HEK293T (cell line): ENCODE measurements around the gene ORM2.

ENCODE experiments used
- CTCF ChIA-PET: fragments of 350-600 bp; formaldehyde crosslinking; extraction: SDS; loops from one replicate; lab custom pipeline; 2021; ENCODE audit warnings: antibody characterized with exemption, inconsistent platforms; lab: Yijun Ruan, JAX
- POLR2A ChIA-PET: fragments of 350-600 bp; formaldehyde crosslinking; extraction: SDS; loops from one replicate; lab custom pipeline; 2020; ENCODE audit warnings: antibody characterized with exemption, inconsistent platforms; lab: Yijun Ruan, JAX
- DNase-seq: peaks from one replicate; pipeline ENCODE4 v3.0.0; 2012; ENCODE audit warnings: mixed read lengths; ENCODE audit errors: extremely low spot score
- ARNT ChIP-seq: fragments of 450-650 bp; IDR thresholded peaks from 2 replicates; pipeline ENCODE4 v1.6.1; 2017; ENCODE audit warnings: mild to moderate bottlenecking
- BHLHE40 ChIP-seq: fragments of 450-650 bp; IDR thresholded peaks from 2 replicates; pipeline ENCODE4 v1.6.1; 2016; ENCODE audit warnings: mild to moderate bottlenecking, moderate library complexity, borderline replicate concordance
- CTBP1 ChIP-seq: fragments of 450-650 bp; IDR thresholded peaks from 2 replicates; pipeline ENCODE4 v1.6.1; 2016; ENCODE audit warnings: borderline replicate concordance
- ELF4 ChIP-seq: fragments of 450-650 bp; IDR thresholded peaks from 2 replicates; pipeline ENCODE4 v1.6.1; 2017; ENCODE audit warnings: antibody characterized with exemption
- FOXA1 ChIP-seq: fragments of 450-650 bp; IDR thresholded peaks from 2 replicates; pipeline ENCODE4 v1.6.1; 2016; ENCODE audit warnings: mild to moderate bottlenecking
- FOXK2 ChIP-seq: fragments of 450-650 bp; IDR thresholded peaks from 2 replicates; pipeline ENCODE4 v1.6.1; 2016; ENCODE audit warnings: mild to moderate bottlenecking
- FOXM1 ChIP-seq: fragments of 450-650 bp; IDR thresholded peaks from 2 replicates; pipeline ENCODE4 v1.6.1; 2017; ENCODE audit warnings: mild to moderate bottlenecking, borderline replicate concordance
- HDGF ChIP-seq: fragments of 450-650 bp; IDR thresholded peaks from 2 replicates; pipeline ENCODE4 v1.6.1; 2017; ENCODE audit warnings: antibody characterized with exemption, borderline replicate concordance
- L3MBTL2 ChIP-seq: fragments of 450-650 bp; conservative IDR thresholded peaks from 2 replicates; pipeline ENCODE4 v1.6.1; 2016; ENCODE audit warnings: mild to moderate bottlenecking
- LEF1 ChIP-seq: fragments of 450-650 bp; IDR thresholded peaks from 2 replicates; pipeline ENCODE4 v1.6.1; 2017; ENCODE audit warnings: mild to moderate bottlenecking, borderline replicate concordance
- NFRKB ChIP-seq: fragments of 450-650 bp; IDR thresholded peaks from 2 replicates; pipeline ENCODE4 v1.6.1; 2016; ENCODE audit warnings: mild to moderate bottlenecking, moderate library complexity
- SP1 ChIP-seq: fragments of 450-650 bp; IDR thresholded peaks from 2 replicates; pipeline ENCODE4 v1.6.1; 2017
- SUZ12 ChIP-seq: fragments of 450-650 bp; IDR thresholded peaks from 2 replicates; pipeline ENCODE4 v1.6.1; 2016; ENCODE audit warnings: mild to moderate bottlenecking
- TARDBP ChIP-seq: fragments of 450-650 bp; IDR thresholded peaks from 2 replicates; pipeline ENCODE4 v1.6.1; 2016
- ZNF384 ChIP-seq: fragments of 450-650 bp; IDR thresholded peaks from 2 replicates; pipeline ENCODE4 v1.6.1; 2016

The ORM2 gene

DNA sequence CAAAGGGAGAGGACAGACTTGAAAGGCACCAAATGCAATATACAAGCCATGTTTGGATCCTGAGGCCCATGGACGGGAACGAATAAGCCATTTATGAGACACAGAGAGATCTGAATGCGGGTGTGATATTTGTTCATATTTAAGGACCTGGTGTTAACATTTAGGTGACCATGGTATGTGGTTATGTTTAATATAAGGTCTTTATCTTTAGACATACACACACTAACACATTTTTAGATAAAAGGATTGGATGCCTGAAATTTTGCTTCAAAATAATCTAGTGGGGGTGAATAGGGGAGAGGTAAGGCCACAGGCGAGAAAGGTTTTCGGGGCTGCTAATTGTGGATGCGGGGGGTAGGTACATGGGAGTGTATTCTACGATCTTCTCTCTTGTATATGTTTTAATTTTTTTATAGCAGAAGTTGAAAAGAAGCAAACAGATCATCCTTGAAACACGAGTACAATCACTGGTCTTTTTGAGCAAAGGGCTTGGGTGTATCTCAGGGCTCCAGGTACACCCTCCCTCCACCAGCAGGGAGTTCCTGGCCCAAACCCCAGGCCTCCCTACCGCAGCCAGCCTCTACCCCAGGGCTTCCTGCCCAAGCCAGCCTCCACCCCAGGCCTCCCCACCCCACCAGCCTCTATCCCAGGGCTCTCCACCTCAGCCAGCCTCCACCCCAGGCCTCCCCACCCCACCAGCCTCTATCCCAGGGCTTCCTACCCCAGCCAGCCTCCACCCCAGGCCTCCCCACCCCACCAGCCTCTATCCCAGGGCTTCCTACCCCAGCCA is 45.9 kb downstream of the ORM2 start:
- DNase-seq: no peak
- ChIA-PET POLR2A (no interaction called here), CTCF (no interaction called here)
- TF ChIP-seq NFRKB (no peak), CTBP1 (no peak), ARNT (no peak), LEF1 (no peak), HDGF (no peak), FOXA1 (no peak), L3MBTL2 (no peak), ELF4 (no peak), FOXK2 (no peak), SUZ12 (no peak)

DNA sequence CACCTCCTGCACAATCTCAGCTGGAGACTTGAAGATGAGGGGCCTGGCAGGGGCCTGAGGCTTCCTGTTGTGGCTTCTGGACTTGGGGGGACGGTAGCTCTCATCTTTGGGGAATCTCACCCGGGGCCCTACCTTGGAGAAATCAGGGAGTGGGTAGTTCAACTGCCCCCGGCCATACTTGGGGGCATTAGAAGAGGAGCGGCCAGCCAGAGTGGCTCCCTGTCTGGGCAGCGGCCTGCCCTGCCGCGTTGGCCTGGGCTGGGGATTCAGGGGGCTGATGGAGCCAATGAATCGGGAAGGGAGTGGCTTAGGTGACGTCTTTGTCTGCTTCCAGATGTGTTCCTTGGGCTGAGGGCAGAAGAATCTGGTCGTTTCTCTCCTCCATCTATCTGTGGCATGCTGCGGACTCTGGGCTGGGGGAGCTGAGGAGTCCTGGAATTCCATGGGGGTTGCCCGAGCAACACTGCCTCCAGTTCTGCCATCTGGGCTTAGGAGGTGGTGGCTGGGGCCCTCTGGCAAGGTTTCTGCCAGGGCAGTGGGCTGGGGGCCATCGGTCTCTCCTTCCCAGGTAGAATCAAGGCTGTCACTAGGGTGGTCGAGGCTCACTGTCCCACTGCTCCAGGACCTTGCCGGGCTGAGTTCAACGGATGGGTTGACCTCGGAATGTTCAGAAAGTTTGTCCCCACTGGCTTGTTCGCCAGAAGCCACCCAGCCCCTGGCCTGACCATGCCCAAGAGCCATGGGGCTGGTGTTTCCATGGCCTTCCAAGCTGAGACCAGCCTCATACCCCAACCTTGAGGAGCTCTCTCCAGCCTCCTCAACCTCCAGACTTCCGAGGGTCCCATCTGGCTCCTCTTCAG is 47.1 kb downstream of the ORM2 start:
- ChIA-PET CTCF (interaction anchor here (0.6 kb wide), 1 partner anchor 10 kb away, joined by 3 read pairs; no protein-coding TSS in a partner anchor), POLR2A (no interaction called here)
- no peak for DNase-seq
- TF ChIP-seq NFRKB: no peak
- no peak for TF ChIP-seq LEF1
- no peak for TF ChIP-seq ZNF384
- no peak for TF ChIP-seq TARDBP
- no peak for TF ChIP-seq BHLHE40
- no peak for TF ChIP-seq L3MBTL2
- TF ChIP-seq FOXK2: no peak
- TF ChIP-seq ELF4: no peak

DNA sequence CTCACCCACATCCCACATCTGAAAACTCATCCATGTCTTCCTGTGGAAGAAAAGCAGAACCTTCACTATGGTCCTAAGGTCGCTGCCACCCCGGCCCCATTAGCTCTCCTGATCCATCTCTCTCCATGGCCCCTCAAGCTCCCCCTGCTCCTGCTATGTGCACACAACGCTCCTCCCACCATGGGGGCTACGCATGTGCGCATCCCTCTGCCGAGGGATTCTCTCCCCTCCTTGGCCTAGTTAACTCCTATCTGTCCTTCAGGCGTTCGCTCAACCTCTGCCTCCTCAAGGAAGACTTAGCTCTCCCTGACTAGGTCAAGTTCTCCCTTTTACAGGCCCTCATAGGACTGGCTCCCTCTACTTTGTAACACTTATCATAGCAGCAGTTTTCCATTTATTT is 48.3 kb downstream of the ORM2 start:
- CTCF ChIA-PET: no interaction called here

DNA sequence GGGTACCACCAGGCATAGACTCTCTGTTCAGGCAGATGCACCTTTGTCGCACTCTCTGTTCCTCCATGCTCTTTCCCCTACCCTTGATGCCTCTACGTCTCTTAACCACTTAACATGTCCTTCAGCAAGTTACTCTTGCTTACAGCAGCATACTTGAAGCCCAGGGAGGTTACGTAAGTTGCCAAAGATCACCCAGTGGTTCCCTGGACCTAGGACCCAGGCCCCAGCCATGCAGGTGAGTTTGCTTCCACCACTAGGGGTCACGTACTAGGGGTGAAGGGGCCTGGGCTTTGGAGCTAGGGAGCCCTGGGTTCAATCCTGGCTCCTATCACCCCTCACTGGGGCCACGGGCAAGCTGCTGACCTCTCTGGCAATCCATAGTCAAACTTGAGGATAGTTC is 49.2 kb downstream of the ORM2 start:
- DNase-seq: no peak
- TF ChIP-seq FOXK2: no peak
- no peak for TF ChIP-seq CTBP1
- TF ChIP-seq NFRKB: no peak
- no peak for TF ChIP-seq FOXA1
- TF ChIP-seq FOXM1: no peak
- no peak for TF ChIP-seq TARDBP
- TF ChIP-seq HDGF: no peak
- no peak for TF ChIP-seq SUZ12
- TF ChIP-seq LEF1: no peak
- no peak for TF ChIP-seq ARNT
- no peak for TF ChIP-seq SP1
- TF ChIP-seq ELF4: no peak
- POLR2A ChIA-PET: no interaction called here
- CTCF ChIA-PET: no interaction called here

More for the DNA sequence above, 48.3 kb downstream of the ORM2 start:
- DNase-seq: no peak
- POLR2A ChIA-PET: no interaction called here
- no peak for TF ChIP-seq FOXA1
- no peak for TF ChIP-seq L3MBTL2
- no peak for TF ChIP-seq HDGF
- TF ChIP-seq LEF1: no peak
- TF ChIP-seq BHLHE40: no peak
- TF ChIP-seq FOXK2: no peak
- TF ChIP-seq CTBP1: no peak
- TF ChIP-seq FOXM1: no peak
